ENCODE measurements around the gene PAPPA2. TPM values are rescaled to one million over a fixed set of nuclear protein-coding genes. Genes with fewer than 3 reads are reported as not detected.
"Not testable (repeated sequence)": the region's sequence is repeated elsewhere in the genome, so short reads cannot be mapped to it uniquely, and the experiment has no call there.

The PAPPA2 gene
- total RNA-seq, 1 experiment from 2014 or later = 2.0 TPM

GRCh38 chr1:176756817-176757216 lies 293.8 kb downstream of the PAPPA2 start:
- DNase-seq (ENCODE audit: low read depth, low spot score); in situ Hi-C loops (cut with HindIII; ENCODE audit: low pct_unique_long_range_greater_than_20kb, low sequenced_read_pairs): not testable (repeated sequence)

- in situ Hi-C loops (cut with HindIII; ENCODE audit: low pct_unique_long_range_greater_than_20kb, low sequenced_read_pairs) = no loop called here
- DNase-seq (ENCODE audit: low read depth, low spot score) = no peak
Observed at GRCh38 chr1:176765608-176766007, 302.6 kb downstream of the PAPPA2 start.

- in situ Hi-C loops (cut with HindIII; ENCODE audit: low pct_unique_long_range_greater_than_20kb, low sequenced_read_pairs) = no loop called here
- no peak for DNase-seq (ENCODE audit: low read depth, low spot score)
Observed at GRCh38 chr1:176766779-176767178, 303.8 kb downstream of the PAPPA2 start.

DNA sequence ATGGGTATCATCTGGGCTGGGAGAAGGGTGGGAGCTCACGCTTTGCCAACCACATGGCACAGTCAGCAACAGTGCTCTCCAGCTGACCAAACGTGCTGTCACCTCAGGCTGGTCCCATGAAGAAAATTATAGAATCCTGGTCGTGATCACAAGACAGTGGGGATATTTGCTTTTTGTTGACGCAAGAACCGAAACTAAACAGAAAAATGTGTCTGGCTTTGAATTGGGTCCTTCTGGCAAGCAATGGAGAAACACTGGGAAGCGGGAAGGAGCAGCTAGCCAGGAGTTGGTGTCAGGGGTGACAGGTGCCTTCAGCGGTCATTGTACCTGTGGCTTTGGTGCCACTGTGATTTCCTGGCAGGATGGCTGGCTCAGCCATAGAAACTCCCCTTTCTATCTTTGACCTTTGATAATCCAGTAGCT lies 304.8 kb downstream of the PAPPA2 start:
- no peak for DNase-seq (ENCODE audit: low read depth, low spot score)
- in situ Hi-C loops (cut with HindIII; ENCODE audit: low pct_unique_long_range_greater_than_20kb, low sequenced_read_pairs) = no loop called here

DNA sequence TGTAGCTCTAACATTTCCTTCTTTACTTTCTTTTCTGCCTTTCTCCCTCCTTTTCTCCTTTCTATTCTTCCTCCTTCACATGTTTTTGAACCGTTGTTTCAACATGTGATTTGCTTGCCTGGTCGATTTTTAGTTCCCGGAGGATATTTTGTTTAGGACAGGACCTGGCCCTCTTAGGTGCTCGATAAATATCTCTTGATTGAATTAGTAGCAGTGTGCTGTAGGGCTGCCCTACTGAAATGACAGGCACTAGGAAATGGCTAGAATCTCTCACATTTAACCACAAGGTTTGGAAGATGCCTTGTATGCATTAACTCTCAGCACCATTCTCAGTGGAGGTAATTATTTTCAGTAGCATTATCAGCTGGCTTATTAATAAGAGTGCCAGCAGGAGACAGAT lies 305.6 kb downstream of the PAPPA2 start:
- in situ Hi-C loops (cut with HindIII; ENCODE audit: low pct_unique_long_range_greater_than_20kb, low sequenced_read_pairs) = no loop called here
- no peak for DNase-seq (ENCODE audit: low read depth, low spot score)

DNA sequence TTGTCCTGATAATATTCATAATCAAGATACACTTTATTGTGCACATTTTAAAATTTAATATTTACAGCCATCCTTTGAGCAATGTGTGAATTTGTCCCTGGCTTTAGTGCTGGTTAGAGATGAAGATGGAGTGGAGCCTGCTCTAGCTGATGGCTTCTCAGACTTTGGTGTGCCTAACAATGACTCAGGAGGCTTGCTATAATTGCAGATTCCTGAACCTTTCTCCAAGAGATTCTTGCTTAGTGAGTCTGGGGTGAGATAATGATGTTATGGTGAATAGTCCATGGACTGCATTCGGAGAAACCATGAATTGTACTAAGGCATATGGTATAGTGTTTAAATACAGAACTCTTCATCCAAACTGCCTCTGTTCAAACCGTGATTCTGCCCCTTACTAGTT lies 307.1 kb downstream of the PAPPA2 start:
- in situ Hi-C loops (cut with HindIII; ENCODE audit: low pct_unique_long_range_greater_than_20kb, low sequenced_read_pairs) = no loop called here
- DNase-seq (ENCODE audit: low read depth, low spot score) = no peak

DNA sequence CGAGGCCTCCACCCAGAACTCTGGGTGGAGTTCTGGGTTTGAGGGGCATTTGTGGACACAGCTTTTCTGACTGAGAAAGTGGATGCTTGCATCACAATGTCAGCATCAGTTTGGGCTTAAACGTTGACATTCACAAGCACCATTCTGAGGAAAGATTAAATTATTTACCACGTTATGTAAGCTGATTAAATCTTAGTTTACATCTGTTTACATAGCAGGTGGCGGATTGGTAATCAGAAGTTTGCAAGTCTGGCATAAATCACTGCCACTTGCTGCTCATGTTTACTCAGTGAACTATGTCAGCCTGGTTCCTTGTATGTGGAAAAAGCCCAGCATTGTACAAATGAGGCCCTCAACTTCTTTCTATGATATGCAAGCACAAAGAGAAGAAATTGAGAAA lies 310.1 kb downstream of the PAPPA2 start:
- DNase-seq (ENCODE audit: low read depth, low spot score) = no peak
- in situ Hi-C loops (cut with HindIII; ENCODE audit: low pct_unique_long_range_greater_than_20kb, low sequenced_read_pairs) = no loop called here

DNA sequence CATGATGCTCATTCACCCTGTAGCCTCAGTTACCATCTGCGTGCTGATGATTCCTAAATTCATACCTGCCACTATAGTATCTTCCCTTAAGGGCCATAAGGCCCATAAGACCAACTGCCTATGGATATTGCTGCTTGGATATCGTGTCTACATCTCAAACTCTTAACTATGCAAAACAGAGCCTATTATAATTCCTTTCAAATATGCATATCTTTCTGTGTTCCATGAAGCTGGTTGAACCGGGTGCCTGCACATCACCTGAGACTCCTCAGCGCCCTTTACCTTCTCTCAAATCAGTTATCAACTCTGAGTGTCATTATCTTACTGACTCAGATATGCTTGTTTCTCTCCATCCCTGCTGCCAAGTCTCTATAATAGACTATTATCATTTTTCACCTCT lies 311.2 kb downstream of the PAPPA2 start:
- no peak for DNase-seq (ENCODE audit: low read depth, low spot score)
- in situ Hi-C loops (cut with HindIII; ENCODE audit: low pct_unique_long_range_greater_than_20kb, low sequenced_read_pairs) = no loop called here

DNA sequence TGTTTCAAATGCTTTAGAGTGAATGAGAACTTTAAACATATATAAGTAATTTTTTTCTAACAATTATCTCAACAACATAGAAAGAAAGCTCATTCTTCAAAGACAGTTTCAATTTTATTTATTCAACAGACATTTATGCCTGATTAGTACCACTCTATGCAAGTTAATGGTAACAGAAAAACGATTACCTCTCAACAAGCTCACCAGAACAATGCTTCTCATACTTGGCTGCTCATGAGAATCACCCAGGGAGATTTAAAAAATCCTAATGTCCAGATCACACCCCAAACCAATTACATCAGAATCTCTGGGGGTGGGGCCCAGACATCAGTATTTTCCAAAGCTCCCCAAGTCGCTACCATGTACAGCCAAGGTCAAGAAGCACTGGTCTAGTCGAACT lies 312.4 kb downstream of the PAPPA2 start:
- in situ Hi-C loops (cut with HindIII; ENCODE audit: low pct_unique_long_range_greater_than_20kb, low sequenced_read_pairs) = no loop called here
- DNase-seq (ENCODE audit: low read depth, low spot score) = no peak

GRCh38 chr1:176775996-176776395 lies 313.0 kb downstream of the PAPPA2 start:
- DNase-seq (ENCODE audit: low read depth, low spot score) = no peak
- in situ Hi-C loops (cut with HindIII; ENCODE audit: low pct_unique_long_range_greater_than_20kb, low sequenced_read_pairs) = no loop called here

GRCh38 chr1:176778056-176778455 lies 315.1 kb downstream of the PAPPA2 start:
- in situ Hi-C loops (cut with HindIII; ENCODE audit: low pct_unique_long_range_greater_than_20kb, low sequenced_read_pairs) = no loop called here
- DNase-seq (ENCODE audit: low read depth, low spot score) = no peak

- in situ Hi-C loops (cut with HindIII; ENCODE audit: low pct_unique_long_range_greater_than_20kb, low sequenced_read_pairs) = no loop called here
- DNase-seq (ENCODE audit: low read depth, low spot score) = no peak
Observed at GRCh38 chr1:176779992-176780328, 317.0 kb downstream of the PAPPA2 start.

DNA sequence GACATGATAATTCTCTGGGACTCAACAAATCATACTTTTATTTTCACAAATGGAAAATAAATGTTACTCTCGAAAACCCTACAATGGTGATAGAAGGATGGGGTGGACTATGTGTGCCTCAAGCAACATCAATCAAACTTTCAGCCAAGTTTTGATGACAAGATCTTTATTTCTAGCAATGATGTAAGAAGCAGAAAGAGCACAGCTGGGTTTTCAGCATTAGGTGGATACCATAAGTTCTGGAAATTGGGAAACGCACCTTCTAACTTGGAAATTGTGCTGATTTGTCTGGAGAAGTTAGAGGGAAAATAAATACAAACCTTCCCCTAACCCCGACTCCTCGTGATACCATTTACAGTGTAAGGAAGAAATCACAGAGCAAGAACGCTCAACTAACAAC lies 320.3 kb downstream of the PAPPA2 start:
- in situ Hi-C loops (cut with HindIII; ENCODE audit: low pct_unique_long_range_greater_than_20kb, low sequenced_read_pairs) = no loop called here
- no peak for DNase-seq (ENCODE audit: low read depth, low spot score)

- in situ Hi-C loops (cut with HindIII; ENCODE audit: low pct_unique_long_range_greater_than_20kb, low sequenced_read_pairs) = no loop called here
- no peak for DNase-seq (ENCODE audit: low read depth, low spot score)
Observed at GRCh38 chr1:176785056-176785455, 322.1 kb downstream of the PAPPA2 start.

DNA sequence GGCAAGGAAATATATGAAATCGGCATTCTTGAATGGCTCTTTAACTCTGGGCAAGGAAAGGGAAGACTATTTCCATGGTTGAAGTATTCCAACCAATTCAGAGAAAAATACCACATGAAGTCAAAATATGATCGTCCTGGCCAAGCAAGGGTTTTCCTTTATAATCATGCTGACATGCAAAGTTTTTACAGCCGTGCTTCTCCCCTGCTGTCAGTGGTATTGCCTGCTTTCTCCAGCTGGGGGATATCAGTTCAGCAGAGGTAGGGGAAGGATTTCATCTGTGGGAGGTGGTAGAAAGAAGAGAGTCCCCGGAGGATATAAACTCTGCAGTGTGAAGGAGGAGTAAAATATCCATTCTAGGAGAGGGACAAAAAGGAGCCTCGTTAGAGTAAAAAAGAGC lies 322.8 kb downstream of the PAPPA2 start:
- DNase-seq (ENCODE audit: low read depth, low spot score) = no peak
- in situ Hi-C loops (cut with HindIII; ENCODE audit: low pct_unique_long_range_greater_than_20kb, low sequenced_read_pairs) = no loop called here

GRCh38 chr1:176786274-176786673 lies 323.3 kb downstream of the PAPPA2 start:
- in situ Hi-C loops (cut with HindIII; ENCODE audit: low pct_unique_long_range_greater_than_20kb, low sequenced_read_pairs) = no loop called here
- DNase-seq (ENCODE audit: low read depth, low spot score) = no peak

DNA sequence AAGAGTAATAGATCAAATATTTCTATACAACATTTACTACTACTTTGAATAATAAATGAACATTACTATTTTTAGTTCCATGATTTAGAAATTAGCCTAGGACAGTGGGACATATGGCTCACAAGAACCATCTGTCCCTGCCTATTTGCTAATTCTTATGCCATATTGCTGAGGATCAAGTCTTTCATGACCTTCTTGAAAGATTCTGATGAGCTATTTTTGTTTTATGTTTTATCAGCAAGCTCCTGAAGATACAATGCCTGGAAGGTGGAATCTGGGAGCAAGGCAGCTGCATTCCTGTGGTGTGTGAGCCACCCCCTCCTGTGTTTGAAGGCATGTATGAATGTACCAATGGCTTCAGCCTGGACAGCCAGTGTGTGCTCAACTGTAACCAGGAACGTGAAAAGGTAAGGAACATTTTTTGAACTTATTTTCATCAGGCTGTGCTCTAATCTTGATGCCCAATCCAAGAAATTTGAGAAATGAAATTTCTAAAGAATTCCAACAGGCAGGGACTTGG lies 326.7 kb downstream of the PAPPA2 start:
- no peak for DNase-seq (ENCODE audit: low read depth, low spot score)
- in situ Hi-C loops (cut with HindIII; ENCODE audit: low pct_unique_long_range_greater_than_20kb, low sequenced_read_pairs) = no loop called here

DNA sequence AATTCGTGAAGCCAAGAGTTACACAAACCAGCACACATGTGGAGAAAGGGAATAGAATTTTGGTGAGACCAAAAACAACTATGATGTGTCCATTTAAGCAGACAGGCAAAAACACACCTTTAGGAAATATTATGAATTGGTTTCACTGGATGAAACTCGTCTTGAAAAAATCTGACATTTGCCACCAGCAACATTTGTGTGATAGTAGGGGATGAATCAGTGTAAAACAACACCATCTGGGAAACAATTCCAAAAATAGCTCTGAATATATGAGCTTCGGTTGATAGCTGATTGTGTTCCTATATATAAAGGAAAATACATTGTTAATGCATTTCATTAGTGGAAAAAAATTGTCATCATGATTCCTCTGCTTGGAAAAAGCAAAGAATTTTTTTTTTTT lies 327.8 kb downstream of the PAPPA2 start:
- no peak for DNase-seq (ENCODE audit: low read depth, low spot score)
- in situ Hi-C loops (cut with HindIII; ENCODE audit: low pct_unique_long_range_greater_than_20kb, low sequenced_read_pairs) = no loop called here

- in situ Hi-C loops (cut with HindIII; ENCODE audit: low pct_unique_long_range_greater_than_20kb, low sequenced_read_pairs) = no loop called here
- DNase-seq (ENCODE audit: low read depth, low spot score) = no peak
Observed at GRCh38 chr1:176791906-176792305, 328.9 kb downstream of the PAPPA2 start.

DNA sequence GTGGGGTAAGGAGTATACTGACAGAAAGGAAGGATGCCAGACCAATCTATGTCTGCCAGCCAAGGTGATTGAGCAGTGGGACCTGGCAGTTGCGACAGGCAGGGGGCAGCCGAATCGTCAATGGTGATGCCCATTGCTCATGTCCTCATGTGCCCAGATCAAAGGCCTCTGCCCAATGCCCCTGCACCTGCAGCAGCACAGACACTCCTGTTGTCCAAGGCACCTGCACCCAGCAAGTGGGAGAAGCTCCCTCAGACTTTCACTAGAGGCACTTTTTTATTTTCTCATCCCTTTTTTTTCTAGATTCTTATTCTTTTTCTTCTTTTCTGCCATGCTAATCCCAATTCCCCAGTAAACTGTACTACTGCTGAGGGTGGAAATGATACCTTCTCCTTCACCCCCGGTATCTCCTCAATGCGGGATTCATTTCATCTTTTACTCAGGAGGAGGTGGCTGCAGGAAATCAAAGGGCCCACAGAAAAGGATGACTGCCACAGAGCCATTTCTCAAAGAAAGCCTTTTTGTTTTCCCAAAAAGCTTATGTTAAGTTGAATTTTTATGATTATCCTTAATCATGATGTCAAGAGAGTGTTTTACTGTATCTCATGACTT lies 332.0 kb downstream of the PAPPA2 start:
- DNase-seq (ENCODE audit: low read depth, low spot score) = no peak
- in situ Hi-C loops (cut with HindIII; ENCODE audit: low pct_unique_long_range_greater_than_20kb, low sequenced_read_pairs) = no loop called here

Data from SK-MEL-5 (cell line).